ENCODE results near the gene PHKB. TPM values are rescaled to one million over a fixed set of nuclear protein-coding genes. Genes with fewer than 3 reads are reported as not detected.
A peak's percentile ranks its signal among the peaks of the same experiment; 100 is the strongest.

Gene PHKB
- total and polyA plus RNA-seq, 4 experiments from 2014 or later = 29.4 to 56.4 (median 41.6) TPM

- no peaks in the 10 kb centered on the region for H3K36me3 ChIP-seq (ENCODE audit: insufficient read depth, low read length)
- CTCF ChIA-PET (ENCODE audit: partially characterized antibody) = no interaction called here
- no peak overlapping the region for H3K4me3 ChIP-seq (ENCODE audit: low read length in 2 of 2)
- no peaks in the 10 kb centered on the region for H3K9me3 ChIP-seq (ENCODE audit: control insufficient read depth in 1 of 2, low read length in 2 of 2)
- intact Hi-C loops (cut with micrococcal nuclease) = no loop called here
- Mint-ChIP-seq H3K27ac (peak overlapping the region in 3 of 7 donors; percentile 11 to 25 (median 13)), H3K36me3 (peaks cover 42 to 57% of the 10 kb centered on the region in 2 donors), H3K9me3 (peaks cover 0 to 10% (median 0%) of the 10 kb centered on the region in 8 donors), H3K27me3 (no peaks in the 10 kb centered on the region), H3K4me1 (peaks cover 0 to 11% (median 2%) of the 10 kb centered on the region in 4 donors), H3K4me3 (no peak overlapping the region)
- H3K27ac ChIP-seq (ENCODE audit: low read depth, low read length) = no peak overlapping the region
- DNase-seq = no peak
- POLR2A ChIA-PET (ENCODE audit: partially characterized antibody) = no interaction called here
- no peaks in the 10 kb centered on the region for H3K27me3 ChIP-seq (ENCODE audit: insufficient read depth, low read length)
- H3K4me1 ChIP-seq (ENCODE audit: insufficient read depth, low read length) = no peaks in the 10 kb centered on the region
Observed at GRCh38 chr16:47631131-47631530, 170.0 kb downstream of the PHKB start.

- Histone ChIP-seq H3K36me3 (ENCODE audit: insufficient read depth, low read length) (no peaks in the 10 kb centered on the region), H3K4me3 (ENCODE audit: low read length in 2 of 2) (no peak overlapping the region), H3K4me1 (ENCODE audit: insufficient read depth, low read length) (no peaks in the 10 kb centered on the region), H3K27me3 (ENCODE audit: insufficient read depth, low read length) (no peaks in the 10 kb centered on the region), H3K9me3 (ENCODE audit: control insufficient read depth in 1 of 2, low read length in 2 of 2) (no peaks in the 10 kb centered on the region), H3K27ac (ENCODE audit: low read depth, low read length) (no peak overlapping the region)
- H3K4me1 Mint-ChIP-seq = peaks cover 0 to 11% (median 2%) of the 10 kb centered on the region in 4 donors
- intact Hi-C loops (cut with micrococcal nuclease) = no loop called here
- no peak overlapping the region for H3K4me3 Mint-ChIP-seq
- H3K36me3 Mint-ChIP-seq = peaks cover 45 to 54% of the 10 kb centered on the region in 2 donors
- ChIA-PET POLR2A (ENCODE audit: partially characterized antibody) (no interaction called here), CTCF (ENCODE audit: partially characterized antibody) (no interaction called here)
- H3K27ac Mint-ChIP-seq = peak overlapping the region in 1 of 7 donors; percentile 58
- no peaks in the 10 kb centered on the region for H3K27me3 Mint-ChIP-seq
- DNase-seq = no peak
- peaks cover 0 to 8% (median 0%) of the 10 kb centered on the region in 8 donors for H3K9me3 Mint-ChIP-seq
Observed at GRCh38 chr16:47634126-47634525, 173.0 kb downstream of the PHKB start.

GRCh38 chr16:47634727-47635126, 173.6 kb downstream of the PHKB start:
- Mint-ChIP-seq H3K4me1 (peaks cover 0 to 11% (median 2%) of the 10 kb centered on the region in 4 donors), H3K27me3 (no peaks in the 10 kb centered on the region), H3K27ac (peak overlapping the region in 2 of 7 donors; percentile 3 to 58), H3K9me3 (peaks cover 0 to 8% (median 0%) of the 10 kb centered on the region in 8 donors), H3K4me3 (no peak overlapping the region), H3K36me3 (peaks cover 51 to 58% of the 10 kb centered on the region in 2 donors)
- Histone ChIP-seq H3K4me1 (ENCODE audit: insufficient read depth, low read length) (no peaks in the 10 kb centered on the region), H3K27ac (ENCODE audit: low read depth, low read length) (no peak overlapping the region), H3K4me3 (ENCODE audit: low read length in 2 of 2) (no peak overlapping the region), H3K9me3 (ENCODE audit: control insufficient read depth in 1 of 2, low read length in 2 of 2) (no peaks in the 10 kb centered on the region), H3K36me3 (ENCODE audit: insufficient read depth, low read length) (no peaks in the 10 kb centered on the region), H3K27me3 (ENCODE audit: insufficient read depth, low read length) (no peaks in the 10 kb centered on the region)
- ChIA-PET CTCF (ENCODE audit: partially characterized antibody) (no interaction called here), POLR2A (ENCODE audit: partially characterized antibody) (no interaction called here)
- intact Hi-C loops (cut with micrococcal nuclease) = no loop called here
- DNase-seq = no peak

GRCh38 chr16:47636501-47637099, 175.5 kb downstream of the PHKB start:
- no peaks in the 10 kb centered on the region for H3K27me3 ChIP-seq (ENCODE audit: insufficient read depth, low read length)
- H3K9me3 ChIP-seq (ENCODE audit: control insufficient read depth in 1 of 2, low read length in 2 of 2) = no peaks in the 10 kb centered on the region
- intact Hi-C loops (cut with micrococcal nuclease) = no loop called here
- H3K4me1 ChIP-seq (ENCODE audit: insufficient read depth, low read length) = no peaks in the 10 kb centered on the region
- Mint-ChIP-seq H3K9me3 (peaks cover 0 to 2% (median 0%) of the 10 kb centered on the region in 8 donors), H3K4me3 (no peak overlapping the region), H3K27me3 (no peaks in the 10 kb centered on the region), H3K27ac (no peak overlapping the region), H3K36me3 (peaks cover 54 to 55% of the 10 kb centered on the region in 2 donors), H3K4me1 (peaks cover 0 to 10% (median 2%) of the 10 kb centered on the region in 4 donors)
- H3K4me3 ChIP-seq (ENCODE audit: low read length in 2 of 2) = no peak overlapping the region
- H3K36me3 ChIP-seq (ENCODE audit: insufficient read depth, low read length) = peaks cover 5% of the 10 kb centered on the region
- ChIA-PET POLR2A (ENCODE audit: partially characterized antibody) (no interaction called here), CTCF (ENCODE audit: partially characterized antibody) (no interaction called here)
- DNase-seq = no peak
- no peak overlapping the region for H3K27ac ChIP-seq (ENCODE audit: low read depth, low read length)

GRCh38 chr16:47638175-47638574, 177.0 kb downstream of the PHKB start:
- Histone ChIP-seq H3K4me3 (ENCODE audit: low read length in 2 of 2) (no peak overlapping the region), H3K27ac (ENCODE audit: low read depth, low read length) (no peak overlapping the region), H3K4me1 (ENCODE audit: insufficient read depth, low read length) (no peaks in the 10 kb centered on the region), H3K9me3 (ENCODE audit: control insufficient read depth in 1 of 2, low read length in 2 of 2) (no peaks in the 10 kb centered on the region), H3K36me3 (ENCODE audit: insufficient read depth, low read length) (peaks cover 6% of the 10 kb centered on the region), H3K27me3 (ENCODE audit: insufficient read depth, low read length) (no peaks in the 10 kb centered on the region)
- Mint-ChIP-seq H3K4me1 (peaks cover under 1 to 15% (median 4%) of the 10 kb centered on the region in 4 donors), H3K27ac (no peak overlapping the region), H3K4me3 (no peak overlapping the region), H3K27me3 (no peaks in the 10 kb centered on the region), H3K36me3 (peaks cover 62 to 65% of the 10 kb centered on the region in 2 donors), H3K9me3 (no peaks in the 10 kb centered on the region)
- CTCF ChIA-PET (ENCODE audit: partially characterized antibody) = no interaction called here
- no peak for DNase-seq
- POLR2A ChIA-PET (ENCODE audit: partially characterized antibody) = no interaction called here
- intact Hi-C loops (cut with micrococcal nuclease) = no loop called here

- Mint-ChIP-seq H3K4me3 (no peak overlapping the region), H3K27me3 (no peaks in the 10 kb centered on the region), H3K27ac (peak overlapping the region in 2 of 7 donors; percentile 14 to 42), H3K36me3 (peaks cover 56 to 60% of the 10 kb centered on the region in 2 donors), H3K9me3 (peaks cover 0 to 3% (median 0%) of the 10 kb centered on the region in 8 donors), H3K4me1 (peaks cover 5 to 14% (median 7%) of the 10 kb centered on the region in 4 donors)
- Histone ChIP-seq H3K4me1 (ENCODE audit: insufficient read depth, low read length) (no peaks in the 10 kb centered on the region), H3K9me3 (ENCODE audit: control insufficient read depth in 1 of 2, low read length in 2 of 2) (no peaks in the 10 kb centered on the region), H3K27me3 (ENCODE audit: insufficient read depth, low read length) (no peaks in the 10 kb centered on the region), H3K36me3 (ENCODE audit: insufficient read depth, low read length) (peaks cover 6% of the 10 kb centered on the region), H3K27ac (ENCODE audit: low read depth, low read length) (no peak overlapping the region), H3K4me3 (ENCODE audit: low read length in 2 of 2) (no peak overlapping the region)
- POLR2A ChIA-PET (ENCODE audit: partially characterized antibody) = no interaction called here
- intact Hi-C loops (cut with micrococcal nuclease) = no loop called here
- CTCF ChIA-PET (ENCODE audit: partially characterized antibody) = no interaction called here
- no peak for DNase-seq
Observed at GRCh38 chr16:47640661-47641060, 179.5 kb downstream of the PHKB start.

GRCh38 chr16:47643323-47644000, 182.3 kb downstream of the PHKB start:
- POLR2A ChIA-PET (ENCODE audit: partially characterized antibody) = no interaction called here
- no peak overlapping the region for H3K4me3 ChIP-seq (ENCODE audit: low read length in 2 of 2)
- H3K4me1 Mint-ChIP-seq = peaks cover 3 to 14% (median 7%) of the 10 kb centered on the region in 4 donors
- intact Hi-C loops (cut with micrococcal nuclease) = no loop called here
- no peak for DNase-seq
- no peaks in the 10 kb centered on the region for H3K4me1 ChIP-seq (ENCODE audit: insufficient read depth, low read length)
- H3K36me3 ChIP-seq (ENCODE audit: insufficient read depth, low read length) = peaks cover 9% of the 10 kb centered on the region
- peaks cover 46 to 55% of the 10 kb centered on the region in 2 donors for H3K36me3 Mint-ChIP-seq
- H3K27ac Mint-ChIP-seq = peak overlapping the region in 3 of 7 donors; percentile 35 to 73 (median 49)
- H3K9me3 Mint-ChIP-seq = peaks cover 0 to 3% (median 0%) of the 10 kb centered on the region in 8 donors
- no peak overlapping the region for H3K27ac ChIP-seq (ENCODE audit: low read depth, low read length)
- H3K4me3 Mint-ChIP-seq = peak overlapping the region in 1 of 8 donors; percentile 26
- CTCF ChIA-PET (ENCODE audit: partially characterized antibody) = no interaction called here
- no peaks in the 10 kb centered on the region for H3K27me3 ChIP-seq (ENCODE audit: insufficient read depth, low read length)
- H3K9me3 ChIP-seq (ENCODE audit: control insufficient read depth in 1 of 2, low read length in 2 of 2) = no peaks in the 10 kb centered on the region
- no peaks in the 10 kb centered on the region for H3K27me3 Mint-ChIP-seq
